Measurements from ENCODE around the gene MKS1.
A peak's percentile ranks its signal among the peaks of the same experiment; 100 is the strongest.

MKS1 gene

GRCh38 chr17:58156839-58157803 is 61.9 kb downstream of the MKS1 start:
- DNase-seq, result peak; percentile 36 to 43

All from NCI-H2081 (cell line).